ENCODE data around the gene TRAF7.

TRAF7 gene

GRCh38 chr16:2172688-2173335, 17.2 kb downstream of the TRAF7 start:
- TF ChIP-seq, protein P1, sequence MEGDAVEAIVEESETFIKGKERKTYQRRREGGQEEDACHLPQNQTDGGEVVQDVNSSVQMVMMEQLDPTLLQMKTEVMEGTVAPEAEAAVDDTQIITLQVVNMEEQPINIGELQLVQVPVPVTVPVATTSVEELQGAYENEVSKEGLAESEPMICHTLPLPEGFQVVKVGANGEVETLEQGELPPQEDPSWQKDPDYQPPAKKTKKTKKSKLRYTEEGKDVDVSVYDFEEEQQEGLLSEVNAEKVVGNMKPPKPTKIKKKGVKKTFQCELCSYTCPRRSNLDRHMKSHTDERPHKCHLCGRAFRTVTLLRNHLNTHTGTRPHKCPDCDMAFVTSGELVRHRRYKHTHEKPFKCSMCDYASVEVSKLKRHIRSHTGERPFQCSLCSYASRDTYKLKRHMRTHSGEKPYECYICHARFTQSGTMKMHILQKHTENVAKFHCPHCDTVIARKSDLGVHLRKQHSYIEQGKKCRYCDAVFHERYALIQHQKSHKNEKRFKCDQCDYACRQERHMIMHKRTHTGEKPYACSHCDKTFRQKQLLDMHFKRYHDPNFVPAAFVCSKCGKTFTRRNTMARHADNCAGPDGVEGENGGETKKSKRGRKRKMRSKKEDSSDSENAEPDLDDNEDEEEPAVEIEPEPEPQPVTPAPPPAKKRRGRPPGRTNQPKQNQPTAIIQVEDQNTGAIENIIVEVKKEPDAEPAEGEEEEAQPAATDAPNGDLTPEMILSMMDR (IDR thresholded peaks at IDR 0.05; ENCODE audit: borderline replicate concordance, insufficient read depth, low read depth, low read length) = no peak
- H3K4me3 ChIP-seq (ENCODE audit: low read depth, low read length) = no peak overlapping the region

- TF ChIP-seq, protein P1 (IDR thresholded peaks at IDR 0.05; ENCODE audit: borderline replicate concordance, insufficient read depth, low read depth, low read length) = no peak
Measured at GRCh38 chr16:2173366-2173765, 17.8 kb downstream of the TRAF7 start.

GRCh38 chr16:2173916-2174315, 18.3 kb downstream of the TRAF7 start:
- no peak overlapping the region for H3K4me3 ChIP-seq (ENCODE audit: low read depth, low read length)
- TF ChIP-seq, protein P1 (IDR thresholded peaks at IDR 0.05; ENCODE audit: borderline replicate concordance, insufficient read depth, low read depth, low read length) = no peak

More at GRCh38 chr16:2173366-2173765, 17.8 kb downstream of the TRAF7 start:
- no peak overlapping the region for H3K4me3 ChIP-seq (ENCODE audit: low read depth, low read length)

DNA sequence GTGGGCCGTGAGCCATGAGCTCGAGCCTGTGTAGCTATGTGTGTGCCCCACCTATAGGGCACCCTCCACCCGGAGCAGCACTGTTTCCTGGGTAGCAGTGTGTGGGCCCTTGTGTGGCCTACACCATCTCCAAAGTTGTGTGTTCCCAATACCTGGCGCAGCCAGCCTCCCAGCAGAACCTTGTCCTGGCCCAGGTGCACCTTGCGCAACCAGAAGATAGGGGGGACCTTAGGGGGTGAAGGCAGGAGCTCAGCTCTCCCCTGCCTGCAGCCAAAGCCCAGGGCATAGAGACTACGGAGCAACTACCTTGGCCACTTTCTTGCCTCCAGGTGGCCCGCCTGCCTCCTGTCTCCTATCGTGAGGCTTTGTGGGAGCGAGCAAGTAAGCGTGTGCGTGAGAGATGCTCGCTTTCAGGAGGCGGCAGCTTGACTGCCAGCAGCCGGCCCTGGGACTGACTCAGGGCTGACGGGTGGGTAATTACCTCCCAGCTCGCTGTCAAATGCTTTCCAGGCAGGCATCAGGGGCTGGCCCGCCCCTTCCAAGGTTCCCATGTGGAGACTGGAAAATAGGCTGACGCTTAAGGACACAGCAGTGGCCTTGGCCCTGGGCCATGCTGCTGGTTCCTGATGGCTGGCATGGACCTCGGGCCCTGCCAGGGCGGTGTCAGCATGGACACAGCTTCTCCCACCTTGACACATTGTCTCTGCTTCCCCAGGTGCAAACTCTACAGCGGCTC, 19.0 kb downstream of the TRAF7 start:
- no peak overlapping the region for H3K4me3 ChIP-seq (ENCODE audit: low read depth, low read length)
- TF ChIP-seq, protein P1 (IDR thresholded peaks at IDR 0.05; ENCODE audit: borderline replicate concordance, insufficient read depth, low read depth, low read length) = no peak

GRCh38 chr16:2175454-2175853, 19.9 kb downstream of the TRAF7 start:
- H3K4me3 ChIP-seq (ENCODE audit: low read depth, low read length) = no peak overlapping the region
- TF ChIP-seq, protein P1 (IDR thresholded peaks at IDR 0.05; ENCODE audit: borderline replicate concordance, insufficient read depth, low read depth, low read length) = no peak

DNA sequence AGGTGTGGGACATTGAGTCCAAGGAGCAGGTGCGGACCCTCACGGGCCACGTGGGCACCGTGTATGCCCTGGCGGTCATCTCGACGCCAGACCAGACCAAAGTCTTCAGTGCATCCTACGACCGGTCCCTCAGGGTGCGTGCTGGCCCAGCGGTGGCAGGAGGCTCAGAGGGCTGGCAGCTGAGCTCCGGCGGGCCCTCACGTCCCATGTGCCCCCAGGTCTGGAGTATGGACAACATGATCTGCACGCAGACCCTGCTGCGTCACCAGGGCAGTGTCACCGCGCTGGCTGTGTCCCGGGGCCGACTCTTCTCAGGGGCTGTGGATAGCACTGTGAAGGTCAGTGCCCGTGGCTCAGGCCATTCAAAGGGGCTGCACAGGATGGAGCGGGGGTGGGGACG, 20.5 kb downstream of the TRAF7 start:
- TF ChIP-seq, protein P1 (IDR thresholded peaks at IDR 0.05; ENCODE audit: borderline replicate concordance, insufficient read depth, low read depth, low read length) = no peak
- no peak overlapping the region for H3K4me3 ChIP-seq (ENCODE audit: low read depth, low read length)

- TF ChIP-seq, protein P1 (IDR thresholded peaks at IDR 0.05; ENCODE audit: borderline replicate concordance, insufficient read depth, low read depth, low read length) = no peak
- H3K4me3 ChIP-seq (ENCODE audit: low read depth, low read length) = no peak overlapping the region
Measured at GRCh38 chr16:2177101-2177500, 21.5 kb downstream of the TRAF7 start.
